ENCODE measurements around the gene ABLIM1. TPM values are rescaled to one million over a fixed set of nuclear protein-coding genes. Genes with fewer than 3 reads are reported as not detected.

The ABLIM1 gene
- total RNA-seq, 1 experiment from 2014 or later, result 62.1 TPM

- TF ChIP-seq USF1 (CRISPR knock-in tag; IDR thresholded peaks at IDR 0.05), result no peak
- TF ChIP-seq ZNF396 (CRISPR knock-in tag; IDR thresholded peaks at IDR 0.05; ENCODE audit: borderline replicate concordance), result no peak
Observed at GRCh38 chr10:114687459-114687858, 29.4 kb upstream of the ABLIM1 start (continued).

- Mint-ChIP-seq H3K9me3 (no peaks in the 10 kb centered on the region), H3K27me3 (ENCODE audit: low read depth) (no peaks in the 10 kb centered on the region), H3K4me1 (peaks cover 4% of the 10 kb centered on the region; the same call in 1 of the 2 replicates), H3K4me3 (no peak overlapping the region), H3K36me3 (no peaks in the 10 kb centered on the region), H3K27ac (no peak overlapping the region)
- TF ChIP-seq ZNF317 (CRISPR knock-in tag; IDR thresholded peaks at IDR 0.05; ENCODE audit: borderline replicate concordance, low read depth) (no peak), MAX (CRISPR knock-in tag; IDR thresholded peaks at IDR 0.05) (no peak), ZNF671 (CRISPR knock-in tag; IDR thresholded peaks at IDR 0.05) (no peak), ZBTB21 (CRISPR knock-in tag; IDR thresholded peaks at IDR 0.05; ENCODE audit: borderline replicate concordance) (no peak)
- POLR2A ChIA-PET, result no interaction called here
- DNase-seq (ENCODE audit: low spot score) (no peak), ATAC-seq (no peak)
- CTCF ChIA-PET, result interaction anchor here (1.6 kb wide), 1 partner anchor 9 kb away, joined by 3 read pairs; no protein-coding TSS in a partner anchor
Observed at GRCh38 chr10:114686013-114686412, 27.9 kb upstream of the ABLIM1 start.

GRCh38 chr10:114685456-114685855 lies 27.4 kb upstream of the ABLIM1 start:
- TF ChIP-seq ZNF219 (CRISPR knock-in tag; IDR thresholded peaks at IDR 0.05; ENCODE audit: borderline replicate concordance), result no peak
- no peak for TF ChIP-seq CBFB (CRISPR knock-in tag; IDR thresholded peaks at IDR 0.05; ENCODE audit: low read depth)
- TF ChIP-seq FOXJ3 (CRISPR knock-in tag; IDR thresholded peaks at IDR 0.05; ENCODE audit: borderline replicate concordance), result no peak
- no peak for TF ChIP-seq FOXP4 (CRISPR knock-in tag; IDR thresholded peaks at IDR 0.05)
- no peak for TF ChIP-seq ZNF416 (CRISPR knock-in tag; IDR thresholded peaks at IDR 0.05)
- DNase-seq (ENCODE audit: low spot score) (no peak), ATAC-seq (no peak)
- Mint-ChIP-seq H3K36me3 (no peaks in the 10 kb centered on the region), H3K27ac (no peak overlapping the region), H3K9me3 (no peaks in the 10 kb centered on the region), H3K27me3 (ENCODE audit: low read depth) (no peaks in the 10 kb centered on the region), H3K4me3 (no peak overlapping the region), H3K4me1 (0 out of 2 replicates have a peak, but pooled peaks cover 4% of the 10 kb centered on the region)
- ChIA-PET CTCF (interaction anchor here (1.6 kb wide), 1 partner anchor 9 kb away, joined by 3 read pairs; no protein-coding TSS in a partner anchor), POLR2A (no interaction called here)

- CTCF ChIA-PET, result interaction anchor here (1.6 kb wide), 1 partner anchor 10 kb away, joined by 3 read pairs; no protein-coding TSS in a partner anchor
- POLR2A ChIA-PET, result no interaction called here
- H3K27me3 Mint-ChIP-seq (ENCODE audit: low read depth), result no peaks in the 10 kb centered on the region
- DNase-seq (ENCODE audit: low spot score) (no peak), ATAC-seq (no peak)
- no peaks in the 10 kb centered on the region for H3K9me3 Mint-ChIP-seq
- H3K4me3 Mint-ChIP-seq, result no peak overlapping the region
- H3K27ac Mint-ChIP-seq, result no peak overlapping the region
- H3K36me3 Mint-ChIP-seq, result no peaks in the 10 kb centered on the region
- 0 out of 2 replicates have a peak, but pooled peaks cover 4% of the 10 kb centered on the region for H3K4me1 Mint-ChIP-seq
- TF ChIP-seq AR (CRISPR knock-in tag; IDR thresholded peaks at IDR 0.05) (no peak), IRF1 (CRISPR knock-in tag; IDR thresholded peaks at IDR 0.05) (no peak), ESRRA (CRISPR knock-in tag; IDR thresholded peaks at IDR 0.05; ENCODE audit: borderline replicate concordance) (no peak), ZNF263 (CRISPR knock-in tag; IDR thresholded peaks at IDR 0.05; ENCODE audit: low read depth) (no peak), ZNF425 (CRISPR knock-in tag; conservative IDR thresholded peaks at IDR 0.05) (no peak), NFYB (CRISPR knock-in tag; conservative IDR thresholded peaks at IDR 0.05; ENCODE audit: low read depth) (no peak), FOXP4 (CRISPR knock-in tag; IDR thresholded peaks at IDR 0.05) (no peak), PRRX2 (CRISPR knock-in tag; IDR thresholded peaks at IDR 0.05) (no peak)
Observed at GRCh38 chr10:114684822-114685209, 26.7 kb upstream of the ABLIM1 start.
